Osteocyte (in vitro differentiated cells): ENCODE data around the gene FBXO42. TPM values are rescaled to one million over a fixed set of nuclear protein-coding genes. Genes with fewer than 3 reads are reported as not detected.

Experiments
- DNase-seq: peaks from one replicate; pipeline ENCODE4 v3.0.0; 2021; ENCODE audit warnings: mixed read lengths; ENCODE audit not compliant: unreplicated experiment; ENCODE audit errors: extremely low spot score
- H3K27ac Mint-ChIP-seq: one replicate; pipeline ENCODE4 v1.8.0; 2021; ENCODE audit warnings: mild to moderate bottlenecking, mixed read lengths; ENCODE audit not compliant: unreplicated experiment
- H3K27me3 Mint-ChIP-seq: one replicate; pipeline ENCODE4 v1.8.0; 2021; ENCODE audit warnings: mixed read lengths; ENCODE audit not compliant: unreplicated experiment
- H3K36me3 Mint-ChIP-seq: one replicate; pipeline ENCODE4 v1.8.0; 2021; ENCODE audit warnings: mixed read lengths; ENCODE audit not compliant: unreplicated experiment
- H3K4me1 Mint-ChIP-seq: one replicate; pipeline ENCODE4 v1.8.0; 2021; ENCODE audit warnings: mixed read lengths; ENCODE audit not compliant: unreplicated experiment
- H3K4me3 Mint-ChIP-seq: one replicate; pipeline ENCODE4 v1.8.0; 2021; ENCODE audit warnings: mild to moderate bottlenecking, moderate library complexity, mixed read lengths; ENCODE audit not compliant: unreplicated experiment
- H3K9me3 Mint-ChIP-seq: one replicate; pipeline ENCODE4 v1.8.0; 2021; ENCODE audit warnings: mixed read lengths; ENCODE audit not compliant: unreplicated experiment
- total RNA-seq: library from RNA; stranded (reverse); gene quantifications from 2 replicates; pipeline ENCODE4 v1.2.1, GENCODE V29; 2021
- TF ChIP-seq, protein P1 (sequence below): fragments of 200-600 bp; sonication (generic); IDR thresholded peaks from 2 replicates; pipeline ENCODE4 v1.5.0; 2021; ENCODE audit warnings: antibody characterized with exemption, mild to moderate bottlenecking, moderate library complexity

Gene FBXO42
- total RNA-seq, 1 donor from 2014 or later = 22.2 TPM

DNA sequence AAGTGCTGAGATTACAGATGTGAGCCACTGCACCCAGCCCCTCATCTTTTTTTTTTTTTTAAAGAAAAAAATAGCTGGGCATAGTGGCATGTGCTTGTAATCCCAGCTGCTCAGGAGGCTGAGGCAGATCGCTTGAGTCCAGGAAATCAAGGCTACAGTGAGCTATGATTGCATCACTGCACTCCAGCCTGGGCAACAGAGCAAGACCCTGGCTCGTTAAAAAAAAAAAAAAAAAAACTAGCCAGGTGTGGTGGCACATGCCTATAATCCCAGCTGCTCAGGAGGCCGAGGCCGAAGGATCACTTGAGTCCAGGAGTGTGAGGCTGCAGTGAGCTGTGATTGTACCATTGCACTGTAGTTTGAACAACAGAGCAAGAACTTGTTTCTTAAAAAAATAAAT, 28.6 kb upstream of the FBXO42 start:
- H3K36me3 Mint-ChIP-seq = peaks cover 2% of the 10 kb centered on the region
- H3K9me3 Mint-ChIP-seq = no peaks in the 10 kb centered on the region

DNA sequence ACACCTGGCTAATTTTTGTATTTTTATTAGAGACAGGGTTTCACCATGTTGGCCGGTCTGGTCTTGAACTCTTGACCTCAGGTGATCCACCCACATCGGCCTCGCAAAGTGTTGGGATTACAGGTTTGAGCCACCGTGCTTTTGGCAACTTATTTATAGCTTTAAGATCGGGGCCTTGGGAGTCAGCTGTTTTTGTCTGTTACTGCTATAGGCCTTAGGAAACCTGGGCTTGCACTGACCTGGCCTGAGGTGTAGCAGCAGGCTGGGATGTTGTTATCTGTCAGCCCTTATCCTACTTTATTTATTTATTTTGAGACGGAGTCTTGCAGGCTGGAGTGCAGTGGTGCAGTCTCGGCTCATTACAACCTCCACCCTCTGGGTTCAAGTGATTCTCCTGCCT, 26.2 kb upstream of the FBXO42 start:
- Mint-ChIP-seq H3K4me3 (no peak overlapping the region), H3K27me3 (no peaks in the 10 kb centered on the region), H3K27ac (peak overlapping the region; percentile 58), H3K9me3 (no peaks in the 10 kb centered on the region), H3K4me1 (peaks cover 53% of the 10 kb centered on the region), H3K36me3 (no peaks in the 10 kb centered on the region)
- TF ChIP-seq, protein P1, sequence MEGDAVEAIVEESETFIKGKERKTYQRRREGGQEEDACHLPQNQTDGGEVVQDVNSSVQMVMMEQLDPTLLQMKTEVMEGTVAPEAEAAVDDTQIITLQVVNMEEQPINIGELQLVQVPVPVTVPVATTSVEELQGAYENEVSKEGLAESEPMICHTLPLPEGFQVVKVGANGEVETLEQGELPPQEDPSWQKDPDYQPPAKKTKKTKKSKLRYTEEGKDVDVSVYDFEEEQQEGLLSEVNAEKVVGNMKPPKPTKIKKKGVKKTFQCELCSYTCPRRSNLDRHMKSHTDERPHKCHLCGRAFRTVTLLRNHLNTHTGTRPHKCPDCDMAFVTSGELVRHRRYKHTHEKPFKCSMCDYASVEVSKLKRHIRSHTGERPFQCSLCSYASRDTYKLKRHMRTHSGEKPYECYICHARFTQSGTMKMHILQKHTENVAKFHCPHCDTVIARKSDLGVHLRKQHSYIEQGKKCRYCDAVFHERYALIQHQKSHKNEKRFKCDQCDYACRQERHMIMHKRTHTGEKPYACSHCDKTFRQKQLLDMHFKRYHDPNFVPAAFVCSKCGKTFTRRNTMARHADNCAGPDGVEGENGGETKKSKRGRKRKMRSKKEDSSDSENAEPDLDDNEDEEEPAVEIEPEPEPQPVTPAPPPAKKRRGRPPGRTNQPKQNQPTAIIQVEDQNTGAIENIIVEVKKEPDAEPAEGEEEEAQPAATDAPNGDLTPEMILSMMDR = no peak
- DNase-seq = no peak

More for the DNA sequence above, 28.6 kb upstream of the FBXO42 start:
- Mint-ChIP-seq H3K4me3 (no peak overlapping the region), H3K27me3 (no peaks in the 10 kb centered on the region), H3K27ac (no peak overlapping the region), H3K4me1 (peaks cover 50% of the 10 kb centered on the region)
- no peak for DNase-seq
- TF ChIP-seq, protein P1 = no peak

DNA sequence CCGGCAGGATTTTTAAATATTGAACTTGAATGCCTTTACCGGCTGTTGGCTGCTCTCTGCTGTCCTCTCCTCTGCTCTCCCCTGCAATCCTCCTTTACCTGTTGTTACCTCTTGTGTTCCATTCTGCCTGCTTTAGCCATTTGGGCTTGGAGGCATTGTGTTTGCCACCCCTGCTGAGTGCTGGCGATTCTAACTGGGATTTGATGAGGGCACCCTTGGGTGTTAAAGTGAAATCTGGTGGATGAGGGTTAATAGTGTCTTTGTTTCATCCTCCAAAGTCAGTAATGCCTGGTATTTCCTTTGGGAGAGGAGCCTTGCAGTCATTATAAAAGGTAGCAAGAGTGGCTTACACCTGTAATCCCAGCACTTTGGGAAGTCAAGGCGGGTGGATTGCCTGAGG, 24.7 kb upstream of the FBXO42 start:
- TF ChIP-seq, protein P1 = no peak
- Mint-ChIP-seq H3K27ac (peak overlapping the region; percentile 95), H3K4me3 (no peak overlapping the region), H3K36me3 (no peaks in the 10 kb centered on the region), H3K27me3 (no peaks in the 10 kb centered on the region), H3K4me1 (peaks cover 63% of the 10 kb centered on the region), H3K9me3 (no peaks in the 10 kb centered on the region)
- no peak for DNase-seq

- Mint-ChIP-seq H3K27me3 (no peaks in the 10 kb centered on the region), H3K4me1 (peaks cover 74% of the 10 kb centered on the region), H3K4me3 (peak overlapping the region; percentile 48), H3K9me3 (no peaks in the 10 kb centered on the region), H3K36me3 (no peaks in the 10 kb centered on the region), H3K27ac (peak overlapping the region; percentile 95)
- DNase-seq = no peak
- TF ChIP-seq, protein P1 = no peak
Measured at GRCh38 chr1:16375521-16376340, 23.5 kb upstream of the FBXO42 start.

- H3K4me1 Mint-ChIP-seq = peaks cover 81% of the 10 kb centered on the region
- H3K9me3 Mint-ChIP-seq = no peaks in the 10 kb centered on the region
- H3K36me3 Mint-ChIP-seq = no peaks in the 10 kb centered on the region
- no peaks in the 10 kb centered on the region for H3K27me3 Mint-ChIP-seq
- TF ChIP-seq, protein P1 = no peak
- no peak for DNase-seq
- peak overlapping the region; percentile 95 for H3K27ac Mint-ChIP-seq
- H3K4me3 Mint-ChIP-seq = peak overlapping the region; percentile 35
Measured at GRCh38 chr1:16374266-16374665, 22.0 kb upstream of the FBXO42 start.
